Measurements from ENCODE around the gene SGMS1.

SGMS1 gene

GRCh38 chr10:50416881-50417280 is 206.9 kb downstream of the SGMS1 start:
- DNase-seq, result no peak

GRCh38 chr10:50416181-50416824 is 207.5 kb downstream of the SGMS1 start:
- DNase-seq, result no peak

- DNase-seq, result no peak
Measured at GRCh38 chr10:50415292-50415691, 208.5 kb downstream of the SGMS1 start.

GRCh38 chr10:50410066-50410811 is 213.5 kb downstream of the SGMS1 start:
- no peak for DNase-seq

DNA sequence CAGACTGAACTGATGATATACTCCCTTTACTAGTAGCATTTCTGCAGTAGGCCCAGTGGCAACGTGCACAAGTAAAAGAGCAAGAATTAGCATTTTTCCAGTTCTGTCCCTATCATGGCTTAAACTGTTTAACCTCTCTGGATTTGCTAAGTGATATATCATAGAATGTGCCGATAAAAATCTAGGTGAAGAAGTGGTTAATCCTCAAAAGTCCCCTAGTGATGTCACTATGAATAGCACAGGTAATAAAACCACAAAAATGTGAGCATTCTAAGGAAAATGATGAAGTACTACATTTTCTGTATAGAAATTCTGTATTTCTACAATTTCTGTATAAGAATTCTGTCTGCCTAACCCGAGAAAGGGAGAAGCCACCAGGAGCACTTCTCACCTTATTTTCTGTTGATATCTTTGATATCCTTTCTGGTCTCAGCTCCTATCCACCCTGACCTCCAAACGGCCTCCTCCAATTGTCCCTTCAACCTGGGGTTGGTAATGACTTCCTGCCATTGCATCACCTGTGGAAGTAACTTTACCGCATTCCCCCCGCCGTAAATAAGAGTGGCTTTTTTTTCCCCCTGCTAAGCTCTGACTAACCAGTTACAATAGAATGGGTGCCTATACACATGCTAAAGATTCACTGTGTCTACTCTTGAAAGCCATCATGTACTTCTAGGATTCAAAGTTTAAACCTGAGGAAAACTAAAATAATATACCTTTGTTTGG is 216.5 kb downstream of the SGMS1 start:
- DNase-seq, result no peak

DNA sequence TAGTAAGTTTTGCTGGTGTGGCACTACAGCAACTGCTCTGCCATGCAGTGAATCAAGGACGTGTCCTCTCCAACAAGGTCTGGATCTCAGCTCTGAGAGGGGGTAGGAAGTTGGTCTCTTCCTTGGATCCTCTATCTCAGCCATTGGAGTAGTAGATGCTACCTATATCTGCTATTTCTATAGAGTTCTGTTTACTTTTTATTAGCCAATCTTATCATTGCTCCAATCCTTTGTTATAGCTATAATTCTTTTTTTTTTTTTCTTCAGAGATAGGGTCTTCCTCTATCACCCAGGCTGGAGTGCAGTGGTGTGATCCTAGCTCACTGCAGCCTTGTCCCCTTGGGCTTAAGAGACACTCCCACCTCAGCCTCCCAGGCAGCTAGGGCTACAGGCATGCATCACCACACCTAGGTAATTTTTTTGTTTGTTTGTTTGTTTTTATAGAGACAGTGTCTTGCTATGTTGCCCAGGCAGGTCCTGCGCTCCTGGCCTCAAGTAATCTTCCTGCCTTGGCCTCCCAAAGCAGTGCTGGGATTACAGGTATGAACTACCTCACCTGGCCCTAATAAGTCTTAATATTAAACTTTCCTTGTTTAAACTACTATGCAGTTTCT is 217.2 kb downstream of the SGMS1 start:
- no peak for DNase-seq

GRCh38 chr10:50405723-50406122 is 218.0 kb downstream of the SGMS1 start:
- DNase-seq, result no peak

DNA sequence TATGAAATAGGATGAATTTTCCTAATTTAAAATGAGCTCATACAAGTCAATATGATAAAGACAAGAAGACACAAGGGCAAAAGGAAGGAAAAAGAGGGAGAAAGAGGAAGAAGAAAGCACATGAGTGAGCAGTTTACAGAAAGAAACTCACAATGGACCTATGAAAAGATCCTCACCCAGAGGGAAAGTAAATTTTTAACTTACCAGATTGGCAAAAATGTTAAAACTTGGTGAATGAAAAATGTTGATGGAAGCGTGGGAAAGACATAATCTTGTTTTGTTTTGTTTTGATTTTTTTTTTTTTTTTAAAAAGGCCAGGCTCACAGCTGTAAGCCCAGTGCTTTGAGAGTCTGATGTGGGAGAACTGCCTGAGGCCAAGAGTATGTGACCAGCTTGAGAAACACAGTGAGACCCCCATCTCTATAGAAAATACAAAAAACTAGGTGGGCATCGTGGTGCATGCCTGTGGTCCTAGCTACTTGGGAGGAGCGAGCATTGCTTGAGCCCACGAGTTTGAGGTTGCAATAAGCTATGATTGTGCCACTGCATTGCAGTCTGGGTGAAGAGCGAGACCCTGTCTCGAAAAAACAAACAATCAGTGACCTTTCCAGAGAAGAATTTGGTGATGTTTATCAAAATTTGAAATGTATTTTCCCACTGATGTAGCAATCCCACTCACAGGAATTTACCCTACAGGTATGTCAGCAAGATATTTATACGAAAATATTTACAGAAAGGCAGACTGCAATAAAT is 219.6 kb downstream of the SGMS1 start:
- DNase-seq, result no peak

GRCh38 chr10:50403074-50403473 is 220.7 kb downstream of the SGMS1 start:
- no peak for DNase-seq

DNA sequence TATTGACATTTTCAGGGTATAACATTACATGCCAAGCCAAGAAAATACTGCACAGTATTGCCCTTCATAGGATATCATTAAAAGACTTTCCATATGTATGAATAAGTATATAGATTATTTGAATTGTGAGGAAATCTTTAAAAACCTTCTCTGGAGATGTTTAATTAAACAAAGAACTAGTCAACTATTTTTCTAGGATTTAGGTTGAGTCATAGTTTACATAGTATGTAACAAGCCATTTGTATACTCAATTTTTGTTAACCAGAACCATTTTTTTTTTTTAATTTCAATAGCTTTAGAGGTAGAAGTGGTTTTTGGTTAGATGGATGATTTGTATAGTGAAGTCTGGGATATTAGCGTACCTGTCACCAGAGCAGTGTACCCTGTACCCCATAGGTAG is 221.3 kb downstream of the SGMS1 start:
- DNase-seq, result no peak

GRCh38 chr10:50400694-50401093 is 223.1 kb downstream of the SGMS1 start:
- no peak for DNase-seq

- no peak for DNase-seq
Measured at GRCh38 chr10:50398823-50399222, 224.9 kb downstream of the SGMS1 start.

- DNase-seq, result no peak
Measured at GRCh38 chr10:50398381-50398780, 225.4 kb downstream of the SGMS1 start.

DNA sequence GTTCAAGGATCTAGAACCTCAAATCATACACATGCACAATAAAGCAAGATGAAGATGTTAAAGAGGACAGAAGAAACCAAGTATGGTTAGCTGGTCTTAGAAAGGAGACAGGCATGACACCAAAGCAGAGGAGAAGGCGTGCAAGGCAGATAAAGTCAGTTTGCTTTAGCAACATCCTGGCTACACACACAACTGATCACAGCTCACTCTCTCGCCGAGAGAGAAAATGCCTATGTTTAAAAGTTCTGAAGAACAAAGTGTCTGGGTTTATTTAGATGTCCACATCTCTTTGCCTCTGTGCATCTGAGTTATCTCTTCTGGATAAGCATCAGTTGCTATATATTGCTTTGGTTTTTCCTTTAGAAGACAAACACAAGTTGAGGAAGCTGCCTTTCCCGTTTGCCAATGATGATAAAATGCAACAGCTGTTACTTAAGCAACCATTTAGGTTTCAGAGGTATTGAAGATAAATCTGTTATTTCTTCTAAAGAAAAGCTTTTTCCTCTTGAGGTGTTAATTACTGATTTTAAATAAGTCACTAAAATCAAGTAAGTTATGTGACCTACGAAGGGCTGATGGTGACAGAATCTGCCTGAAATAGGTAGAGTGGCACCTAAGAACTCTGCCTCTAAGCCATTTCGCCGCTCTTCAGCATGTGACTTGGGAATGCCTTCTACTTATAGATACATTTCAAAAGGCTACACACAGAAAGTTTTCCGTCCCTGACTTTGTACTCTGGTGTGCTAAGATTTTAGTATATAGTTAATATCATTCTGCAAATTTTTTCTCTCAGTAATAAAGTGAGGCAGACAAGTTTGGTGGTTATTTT is 226.2 kb downstream of the SGMS1 start:
- no peak for DNase-seq

GRCh38 chr10:50396491-50397311 is 227.1 kb downstream of the SGMS1 start:
- no peak for DNase-seq

- DNase-seq, result no peak
Measured at GRCh38 chr10:50395851-50396250, 227.9 kb downstream of the SGMS1 start.

GRCh38 chr10:50395271-50395670 is 228.5 kb downstream of the SGMS1 start:
- no peak for DNase-seq

DNA sequence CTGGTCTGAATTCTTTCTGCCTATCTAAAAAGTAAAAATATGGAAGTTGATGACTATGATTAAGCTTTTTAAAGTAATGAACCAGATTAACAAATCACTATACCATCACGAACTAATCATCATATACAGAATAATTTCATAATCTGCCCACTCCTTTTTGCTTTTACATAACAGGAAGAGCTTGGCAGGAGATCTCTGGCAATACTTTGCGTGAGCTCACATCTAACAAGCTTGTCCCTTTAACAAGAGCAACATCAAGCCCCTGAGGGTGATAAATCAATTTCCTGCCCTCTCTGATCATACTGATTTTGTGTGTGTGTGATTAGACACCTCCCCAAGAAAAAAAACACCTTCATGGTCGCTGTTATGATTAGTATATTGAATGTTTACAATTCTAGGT is 228.9 kb downstream of the SGMS1 start:
- no peak for DNase-seq

GRCh38 chr10:50393784-50394467 is 229.8 kb downstream of the SGMS1 start:
- DNase-seq, result no peak

Measured in right forelimb (tissue), 1 donor.